ENCODE results near the gene ACOT13. TPM values are rescaled to one million over a fixed set of nuclear protein-coding genes. Genes with fewer than 3 reads are reported as not detected.

Gene ACOT13
- total RNA-seq, 1 experiment from 2014 or later, result 31.4 TPM

GRCh38 chr6:24696097-24696496, 29.2 kb downstream of the ACOT13 start:
- no TSS peak for BruUV-seq (replicated peaks)
- intact Hi-C loops (cut with micrococcal nuclease), result loop anchor here (5.0 kb wide), 1 partner anchor 264 kb away; no protein-coding TSS in a partner anchor
- no peak overlapping the region for H3K4me3 Mint-ChIP-seq (ENCODE audit: unreplicated experiment)
- no peak for TF ChIP-seq CTCF (IDR thresholded peaks at IDR 0.05; ENCODE audit: unreplicated experiment)
- H3K36me3 Mint-ChIP-seq (ENCODE audit: insufficient read depth, unreplicated experiment), result peaks cover 20% of the 10 kb centered on the region
- H3K27ac Mint-ChIP-seq (ENCODE audit: low read depth, unreplicated experiment), result no peak overlapping the region
- ChIA-PET CTCF (interaction anchor here (0.6 to 3.3 kb wide), 10 partner anchors 27 to 272 kb away, joined by 3 to 33 read pairs (median 3); partner anchors contain the start of gene GMNN), POLR2A (no interaction called here)
- no peak for DNase-seq (ENCODE audit: unreplicated experiment)
- H3K4me1 Mint-ChIP-seq (ENCODE audit: insufficient read depth, unreplicated experiment), result no peaks in the 10 kb centered on the region
- no peaks in the 10 kb centered on the region for H3K9me3 Mint-ChIP-seq (ENCODE audit: unreplicated experiment)
- H3K27me3 Mint-ChIP-seq (ENCODE audit: insufficient read depth, unreplicated experiment), result no peaks in the 10 kb centered on the region

GRCh38 chr6:24699521-24700359, 32.9 kb downstream of the ACOT13 start:
- H3K4me3 Mint-ChIP-seq (ENCODE audit: unreplicated experiment), result no peak overlapping the region
- no TSS peak for BruUV-seq (replicated peaks)
- intact Hi-C loops (cut with micrococcal nuclease), result loop anchor here (5.0 kb wide), 1 partner anchor 267 kb away; no protein-coding TSS in a partner anchor
- ChIA-PET POLR2A (interaction anchor here (1.3 kb wide), 1 partner anchor 118 kb away, joined by 3 read pairs; no protein-coding TSS in a partner anchor), CTCF (interaction anchor here (0.9 to 1.0 kb wide), 2 partner anchors 8 to 119 kb away, joined by 3 read pairs; no protein-coding TSS in a partner anchor)
- no peak for DNase-seq (ENCODE audit: unreplicated experiment)
- H3K27me3 Mint-ChIP-seq (ENCODE audit: insufficient read depth, unreplicated experiment), result no peaks in the 10 kb centered on the region
- no peaks in the 10 kb centered on the region for H3K9me3 Mint-ChIP-seq (ENCODE audit: unreplicated experiment)
- no peak for TF ChIP-seq CTCF (IDR thresholded peaks at IDR 0.05; ENCODE audit: unreplicated experiment)
- peaks cover 9% of the 10 kb centered on the region for H3K4me1 Mint-ChIP-seq (ENCODE audit: insufficient read depth, unreplicated experiment)
- peaks cover 57% of the 10 kb centered on the region for H3K36me3 Mint-ChIP-seq (ENCODE audit: insufficient read depth, unreplicated experiment)
- no peak overlapping the region for H3K27ac Mint-ChIP-seq (ENCODE audit: low read depth, unreplicated experiment)

- BruUV-seq (replicated peaks), result no TSS peak
- Mint-ChIP-seq H3K36me3 (ENCODE audit: insufficient read depth, unreplicated experiment) (peaks cover 87% of the 10 kb centered on the region), H3K4me1 (ENCODE audit: insufficient read depth, unreplicated experiment) (peaks cover 15% of the 10 kb centered on the region), H3K27me3 (ENCODE audit: insufficient read depth, unreplicated experiment) (no peaks in the 10 kb centered on the region), H3K9me3 (ENCODE audit: unreplicated experiment) (no peaks in the 10 kb centered on the region), H3K4me3 (ENCODE audit: unreplicated experiment) (no peak overlapping the region), H3K27ac (ENCODE audit: low read depth, unreplicated experiment) (peak overlapping the region; percentile 33)
- ChIA-PET POLR2A (interaction anchor here (1.0 to 2.7 kb wide), 6 partner anchors 12 to 315 kb away, joined by 3 to 14 read pairs (median 6); partner anchors contain the start of genes C6orf62 and GMNN), CTCF (interaction anchor here (0.7 to 2.2 kb wide), 4 partner anchors 10 to 178 kb away, joined by 3 to 11 read pairs (median 4); no protein-coding TSS in a partner anchor)
- intact Hi-C loops (cut with micrococcal nuclease), result no loop called here
- no peak for TF ChIP-seq CTCF (IDR thresholded peaks at IDR 0.05; ENCODE audit: unreplicated experiment)
- no peak for DNase-seq (ENCODE audit: unreplicated experiment)
Measured at GRCh38 chr6:24702720-24703282, 35.9 kb downstream of the ACOT13 start.

- H3K4me1 Mint-ChIP-seq (ENCODE audit: insufficient read depth, unreplicated experiment), result peaks cover 15% of the 10 kb centered on the region
- CTCF ChIA-PET, result interaction anchor here (0.6 to 2.9 kb wide), 6 partner anchors 8 to 128 kb away, joined by 3 to 18 read pairs (median 6); no protein-coding TSS in a partner anchor
- H3K27ac Mint-ChIP-seq (ENCODE audit: low read depth, unreplicated experiment), result no peak overlapping the region
- H3K27me3 Mint-ChIP-seq (ENCODE audit: insufficient read depth, unreplicated experiment), result no peaks in the 10 kb centered on the region
- DNase-seq (ENCODE audit: unreplicated experiment), result no peak
- no TSS peak for BruUV-seq (replicated peaks)
- intact Hi-C loops (cut with micrococcal nuclease), result no loop called here
- POLR2A ChIA-PET, result interaction anchor here (0.6 to 8.3 kb wide), 8 partner anchors 10 to 314 kb away, joined by 3 to 58 read pairs (median 5); partner anchors contain the start of genes ACOT13, C6orf62 and TDP2
- H3K9me3 Mint-ChIP-seq (ENCODE audit: unreplicated experiment), result no peaks in the 10 kb centered on the region
- TF ChIP-seq CTCF (IDR thresholded peaks at IDR 0.05; ENCODE audit: unreplicated experiment), result no peak
- H3K36me3 Mint-ChIP-seq (ENCODE audit: insufficient read depth, unreplicated experiment), result peaks cover 96% of the 10 kb centered on the region
- H3K4me3 Mint-ChIP-seq (ENCODE audit: unreplicated experiment), result no peak overlapping the region
Measured at GRCh38 chr6:24704468-24704867, 37.6 kb downstream of the ACOT13 start.

All from MCF 10A (cell line).